CMK (cell line): ENCODE measurements around the gene ZNF222.
A peak's percentile ranks its signal among the peaks of the same experiment; 100 is the strongest.

Experiments
- DNase-seq: peaks from one replicate; pipeline ENCODE4 v3.0.0-alpha.2; 2010; ENCODE audit warnings: low read depth

The ZNF222 gene

DNA sequence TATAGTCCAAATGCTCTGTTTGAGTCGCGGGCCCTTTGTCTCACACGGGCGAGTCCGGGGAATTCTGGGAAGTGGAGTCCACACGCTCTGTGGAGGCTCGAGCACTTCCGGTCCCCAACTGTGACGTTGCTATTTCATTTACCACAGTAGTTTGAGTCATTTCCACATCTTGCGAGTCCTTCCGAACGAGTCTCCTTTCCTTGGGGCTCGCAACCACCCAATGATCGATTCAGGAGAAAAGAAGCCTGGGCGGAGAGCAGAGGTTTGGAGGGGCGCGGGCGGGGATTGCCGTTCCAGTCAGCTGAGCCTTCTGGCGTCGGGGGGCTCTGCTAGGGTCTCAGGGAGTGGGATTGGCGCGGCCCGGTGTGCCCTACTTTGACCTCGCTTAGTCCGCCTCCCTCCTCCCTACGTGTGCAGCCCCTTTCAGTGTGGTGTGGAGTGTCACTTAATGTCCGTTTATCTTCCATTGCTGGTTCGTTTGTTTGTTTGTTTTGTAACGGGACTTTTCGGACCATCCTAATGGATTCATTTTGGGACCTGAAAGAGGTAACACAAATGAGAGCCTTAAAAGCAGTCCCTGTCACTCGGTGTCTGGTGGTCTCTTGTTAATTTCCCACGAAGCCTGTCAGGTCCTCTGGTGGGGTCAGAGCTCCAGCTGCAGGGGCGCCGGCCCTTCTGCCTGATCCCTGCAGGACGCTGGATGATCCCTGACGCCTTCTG is at the start of gene ZNF222:
ZNF222 (plus strand) TSS at position 163 of the 720 bp plus-strand sequence; CDS start at position 221, 58 bp downstream.
- DNase-seq: peak; percentile 54

DNA sequence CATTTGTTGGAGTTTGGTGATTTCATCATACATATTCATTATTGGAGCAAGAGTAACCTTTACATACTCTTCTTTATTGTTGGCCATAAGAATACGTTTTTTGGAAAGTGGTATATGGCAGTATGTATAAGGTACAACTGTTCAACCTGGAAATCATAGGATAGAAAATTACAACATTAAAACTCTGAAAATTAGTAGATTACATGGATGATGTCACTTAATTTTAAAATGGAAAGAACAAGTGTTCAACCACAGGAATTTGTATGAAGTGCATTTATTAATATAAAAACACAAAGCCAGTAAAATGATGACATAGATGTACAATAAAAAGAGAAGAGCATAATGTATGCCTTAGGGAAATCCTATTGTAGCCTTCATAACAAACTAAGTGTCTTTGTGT is 48.4 kb upstream of the ZNF222 start:
- DNase-seq: no peak

DNA sequence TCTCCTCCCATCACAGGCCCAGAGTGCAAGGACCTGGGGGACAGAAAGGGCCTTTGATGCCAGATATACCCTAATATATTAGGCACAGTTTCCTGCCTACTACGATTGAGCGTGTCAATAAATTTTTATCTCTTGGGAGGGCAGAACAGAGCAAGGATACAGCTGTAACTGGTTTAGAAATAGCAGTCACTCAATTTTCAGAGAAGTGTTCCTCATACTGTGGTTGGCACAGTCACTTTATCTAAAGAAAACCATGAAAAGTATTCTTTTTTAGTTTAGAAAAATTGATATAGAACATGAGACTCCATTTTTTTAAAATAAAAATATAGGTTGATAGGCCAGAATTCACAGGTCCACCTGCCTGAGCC is 41.7 kb upstream of the ZNF222 start:
- DNase-seq: no peak

DNA sequence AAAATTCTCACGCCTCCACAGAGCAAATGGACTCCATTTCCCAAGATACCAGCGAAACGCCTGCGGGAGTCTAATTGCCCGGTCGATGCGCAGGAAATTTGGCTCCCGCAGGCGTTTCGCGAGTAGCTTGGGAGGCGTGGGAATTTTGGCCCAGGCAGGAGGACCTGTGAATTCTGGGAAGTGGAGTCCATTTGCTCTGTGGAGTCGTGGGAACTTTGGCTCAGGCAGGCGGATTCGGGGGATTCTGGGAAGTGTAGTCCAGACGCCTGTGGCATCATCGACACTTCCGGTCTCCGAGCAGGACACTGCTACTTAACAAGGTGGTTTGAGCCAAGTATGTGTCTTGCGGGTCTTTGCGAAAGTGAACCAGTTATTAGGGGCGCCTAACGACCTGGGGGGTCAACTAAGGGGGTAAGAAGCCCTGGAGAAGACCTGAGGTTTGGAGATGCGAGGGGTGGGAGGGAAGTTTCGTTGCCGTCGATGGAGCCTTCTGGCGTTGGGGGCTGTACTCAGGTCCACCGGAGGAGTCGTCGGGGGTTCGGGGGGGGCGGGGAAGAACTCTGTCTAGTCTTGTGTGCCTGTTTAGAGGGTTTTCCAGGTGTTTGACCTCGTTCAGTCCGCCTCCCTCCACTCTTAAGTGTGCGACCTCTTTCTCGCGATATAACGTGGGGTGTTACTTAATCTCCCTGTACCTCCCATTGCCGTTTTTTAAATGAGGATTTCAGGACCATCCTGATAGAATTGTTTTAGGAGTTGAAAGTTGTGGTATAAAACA is 41.1 kb upstream of the ZNF222 start, which contains the start of gene ZNF155:
ZNF155 (plus strand) TSS at position 277 of the 775 bp plus-strand sequence. CDS start 4,356 bp downstream, outside the sequence.
- DNase-seq: peak; percentile 85

DNA sequence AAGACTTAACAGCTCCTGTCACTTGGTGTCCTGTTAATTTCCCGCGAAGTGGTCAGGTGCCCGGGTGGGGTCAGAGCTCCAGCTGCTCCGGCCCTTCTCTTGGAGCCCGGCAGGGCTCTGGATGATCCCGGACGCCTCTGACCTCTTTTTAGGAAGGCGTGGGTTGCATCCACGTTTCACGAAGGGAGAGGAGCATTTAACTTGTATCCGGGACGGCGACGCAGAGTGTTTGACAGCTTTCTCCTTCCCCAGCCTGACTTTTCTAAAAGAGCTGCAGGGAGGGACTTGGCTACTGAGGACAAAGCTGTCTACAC is 40.5 kb upstream of the ZNF222 start:
- DNase-seq: no peak

DNA sequence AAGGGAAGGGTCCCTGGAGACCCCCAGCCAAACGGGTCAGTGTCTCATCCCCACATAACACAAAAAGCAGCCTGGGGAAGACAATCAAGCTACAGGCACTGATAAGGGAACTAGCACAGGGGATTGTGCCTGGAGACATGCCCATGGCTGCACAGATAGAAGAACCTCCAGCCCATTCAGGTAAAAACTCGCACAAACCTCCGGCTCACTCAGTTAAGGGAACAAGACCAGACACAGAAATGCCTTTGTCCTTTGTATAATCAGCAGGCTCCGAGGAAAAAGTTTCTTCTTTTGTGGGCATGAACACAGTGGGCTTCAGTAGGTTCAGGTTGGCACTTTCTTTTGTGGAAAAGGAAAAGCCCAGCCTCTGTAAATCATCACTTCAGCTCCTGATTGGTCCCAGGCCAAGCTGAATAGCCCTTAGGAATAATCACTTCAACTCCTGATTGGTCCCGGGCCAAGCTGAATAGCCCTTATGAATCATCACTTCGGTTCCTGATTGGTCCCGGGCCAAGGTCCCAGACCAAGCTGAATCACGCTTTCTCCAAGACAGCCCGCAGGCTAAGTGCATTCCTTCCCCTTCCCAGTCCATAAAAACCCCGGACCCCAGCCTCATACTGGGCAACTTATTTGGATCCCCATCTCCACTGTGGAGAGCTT is 27.4 kb upstream of the ZNF222 start:
- DNase-seq: no peak

DNA sequence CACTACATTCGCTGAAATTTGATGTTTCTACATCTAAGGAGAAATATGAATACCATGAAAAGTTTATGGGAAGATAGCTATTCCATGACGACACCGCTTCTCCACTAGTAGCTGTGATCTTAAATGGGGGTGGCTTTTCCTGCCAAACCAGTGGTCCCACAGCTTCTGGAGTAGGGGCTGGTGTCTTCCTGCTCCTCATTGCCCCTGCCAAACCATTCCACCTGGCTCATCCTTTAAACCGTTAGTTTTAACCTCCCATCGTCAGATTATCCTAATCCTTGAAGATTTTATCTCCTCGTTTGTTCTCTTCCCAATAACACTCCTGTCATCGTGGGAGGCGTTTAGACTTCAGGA is 23.0 kb upstream of the ZNF222 start:
- no peak for DNase-seq

DNA sequence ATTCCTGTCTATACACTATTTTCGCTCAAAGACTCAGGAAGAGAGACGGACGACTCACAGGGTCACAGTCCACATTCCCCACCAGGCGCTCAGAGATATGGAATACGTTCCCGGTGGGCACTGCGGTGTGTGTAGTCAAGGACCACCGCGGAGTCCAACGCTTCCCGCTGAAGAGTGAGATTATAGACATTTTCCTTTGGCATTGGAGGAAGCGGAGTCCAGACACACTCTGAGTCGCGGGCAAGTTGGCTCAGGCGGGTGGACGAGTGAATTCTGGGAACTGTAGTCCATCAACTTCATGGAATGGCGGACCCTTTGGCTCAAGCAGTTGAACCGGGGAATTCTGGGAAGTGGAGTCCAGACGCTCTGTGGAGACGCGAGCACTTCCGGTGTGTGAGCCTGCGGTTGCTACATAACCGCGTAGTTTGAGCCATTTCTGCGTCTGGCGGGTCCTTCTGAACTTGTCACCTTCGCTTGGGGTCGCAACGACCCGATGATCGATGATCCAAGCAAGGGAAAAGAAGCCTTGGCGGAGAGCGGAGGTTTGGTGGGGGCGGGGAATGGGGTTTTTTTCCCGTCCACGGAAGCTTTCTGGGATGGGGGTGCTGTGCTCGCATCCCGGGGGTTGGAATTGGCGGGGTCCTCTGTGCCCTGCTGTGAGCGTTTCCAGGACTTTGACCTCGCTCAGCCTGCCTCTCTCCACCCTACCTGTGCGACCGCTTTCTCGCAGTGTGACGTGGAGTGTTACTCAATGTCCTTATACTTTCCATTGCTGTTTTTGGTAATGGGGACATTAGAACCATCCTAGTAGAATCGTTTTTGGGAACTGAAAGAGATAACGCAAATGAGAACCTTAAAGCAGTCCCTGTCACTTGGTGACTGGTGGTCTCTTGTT is 22.4 kb upstream of the ZNF222 start, which contains the start of gene ZNF230:
ZNF230 (plus strand) TSS at position 392 of the 895 bp plus-strand sequence. CDS start 4,122 bp downstream, outside the sequence.
- peak; percentile 90 for DNase-seq

DNA sequence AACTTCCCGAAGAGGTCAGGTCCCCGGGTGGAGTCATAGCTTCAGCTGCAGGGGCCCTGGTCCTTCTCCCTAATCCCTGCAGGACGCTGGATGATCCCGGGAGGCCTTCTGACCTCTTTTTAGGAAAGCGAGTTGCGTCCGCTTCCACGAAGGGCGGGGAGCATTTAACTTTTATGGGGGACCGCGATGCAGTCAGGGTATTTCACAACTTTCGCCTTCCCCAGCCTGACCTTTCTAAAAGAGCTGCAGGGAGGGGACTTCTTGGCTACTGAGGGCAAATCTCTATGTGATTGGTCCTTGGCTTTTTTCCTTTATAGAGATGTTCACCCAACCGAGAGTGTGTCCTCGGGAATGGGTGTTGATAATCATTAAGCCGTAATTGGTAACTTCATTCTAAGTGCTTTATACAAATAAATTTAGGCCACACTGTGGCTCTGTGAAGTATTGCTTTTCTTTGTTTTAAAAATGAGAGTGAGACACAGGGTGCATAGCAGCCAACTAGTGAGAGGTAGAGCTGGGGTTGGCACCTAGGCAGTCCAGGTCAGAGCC is 21.6 kb upstream of the ZNF222 start:
- no peak for DNase-seq

DNA sequence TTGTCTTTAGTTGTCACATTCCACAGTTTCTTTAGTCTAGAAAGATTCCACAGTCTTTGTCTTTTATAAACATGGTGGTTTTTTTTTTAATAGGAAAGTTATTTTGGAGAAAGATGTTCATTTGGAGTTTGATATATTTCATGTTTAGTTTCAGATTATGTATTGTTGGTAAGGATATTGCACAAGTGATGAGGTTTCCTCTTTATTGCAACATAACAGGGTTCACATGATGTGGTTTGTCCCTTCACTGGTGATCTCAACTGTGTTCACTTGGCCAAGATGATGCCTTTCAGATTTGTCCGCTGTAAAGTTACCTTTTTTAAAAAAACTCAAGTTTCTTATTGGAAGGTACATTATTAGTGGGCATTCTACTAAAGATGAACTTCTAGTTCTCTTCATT is 19.2 kb upstream of the ZNF222 start:
- no peak for DNase-seq

DNA sequence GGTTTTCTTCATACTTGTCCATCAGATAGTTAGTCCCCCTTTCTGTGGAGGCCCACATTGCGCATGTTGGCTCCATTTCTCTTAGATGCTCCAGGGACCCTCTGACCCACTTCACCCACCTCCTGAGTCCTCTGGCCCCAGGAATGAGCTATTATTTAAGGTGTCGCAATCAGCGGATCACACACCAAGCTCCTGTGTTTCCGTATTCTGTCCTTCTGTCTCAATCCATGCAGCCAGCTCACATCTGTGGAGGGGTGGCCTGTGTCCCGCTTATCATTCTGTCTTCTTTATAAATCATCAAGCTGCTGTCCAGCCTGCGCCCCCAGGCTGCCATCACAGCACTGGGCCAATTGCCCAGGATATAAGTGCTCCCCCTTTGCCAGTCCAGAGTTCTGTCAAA is 17.7 kb upstream of the ZNF222 start:
- DNase-seq: no peak

DNA sequence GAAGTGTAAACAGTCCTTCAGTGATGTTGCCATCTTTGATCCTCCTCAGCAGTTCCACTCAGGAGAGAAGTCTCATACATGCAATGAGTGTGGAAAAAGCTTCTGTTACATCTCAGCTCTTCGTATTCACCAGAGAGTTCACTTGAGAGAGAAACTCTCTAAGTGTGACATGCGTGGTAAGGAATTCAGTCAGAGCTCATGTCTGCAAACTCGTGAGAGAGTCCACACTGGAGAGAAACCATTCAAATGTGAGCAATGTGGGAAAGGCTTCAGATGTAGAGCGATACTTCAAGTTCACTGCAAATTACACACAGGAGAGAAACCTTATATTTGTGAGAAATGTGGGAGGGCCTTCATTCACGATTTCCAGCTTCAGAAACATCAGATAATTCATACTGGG is 14.7 kb upstream of the ZNF222 start:
- DNase-seq: no peak

DNA sequence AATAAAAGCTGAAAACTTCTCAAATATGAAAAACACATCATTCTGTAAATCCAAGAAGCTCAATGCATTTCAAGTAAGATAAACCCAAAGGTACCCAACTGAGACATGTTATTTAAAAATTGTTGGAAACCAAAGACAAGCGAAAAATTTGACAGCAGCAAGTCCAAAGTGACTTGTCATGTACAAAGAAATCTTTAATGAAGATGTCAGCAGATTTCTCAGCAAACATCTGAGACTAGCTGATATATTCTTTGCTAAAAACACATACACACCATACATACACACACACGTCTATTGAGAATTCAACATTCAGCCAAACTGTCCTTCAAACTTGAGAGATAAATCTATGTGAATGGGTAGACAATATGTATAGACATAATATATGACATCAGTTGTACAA is 5.7 kb upstream of the ZNF222 start:
- DNase-seq: no peak

DNA sequence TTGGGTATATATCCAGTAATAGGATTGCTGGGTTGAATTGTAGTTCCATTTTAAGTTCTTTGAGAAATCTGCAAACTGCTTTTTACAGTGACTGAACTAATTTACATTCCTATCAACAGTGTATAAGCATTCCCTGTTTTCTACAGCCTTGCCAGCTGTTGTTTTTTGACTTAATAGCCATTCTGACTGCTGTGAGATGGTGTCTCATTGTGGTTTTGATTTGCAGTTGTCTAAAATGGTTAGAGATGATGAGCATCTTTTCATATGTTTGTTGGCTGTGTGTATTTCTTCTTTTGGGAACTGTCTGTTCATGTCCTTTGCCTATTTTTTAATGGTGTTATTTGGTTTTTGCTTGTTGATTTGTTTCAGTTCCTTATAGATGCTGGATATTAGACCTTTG is 4.0 kb upstream of the ZNF222 start:
- DNase-seq: no peak

DNA sequence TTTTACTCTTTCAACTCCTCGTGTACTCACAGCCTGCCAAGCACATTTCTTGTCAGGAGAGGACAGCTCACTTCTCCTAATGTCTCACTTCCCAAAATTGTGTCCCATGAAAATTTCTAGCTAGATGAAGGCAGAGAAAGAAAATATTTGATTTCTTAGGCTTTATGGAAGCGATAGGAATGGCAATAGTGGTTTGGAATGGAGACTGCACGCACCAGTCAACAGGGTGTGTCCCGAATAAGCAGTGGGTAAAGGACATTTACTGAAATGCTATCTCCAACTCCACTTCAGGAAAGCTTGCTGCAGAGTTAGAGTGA is 321 bp upstream of the ZNF222 start:
- DNase-seq: no peak

DNA sequence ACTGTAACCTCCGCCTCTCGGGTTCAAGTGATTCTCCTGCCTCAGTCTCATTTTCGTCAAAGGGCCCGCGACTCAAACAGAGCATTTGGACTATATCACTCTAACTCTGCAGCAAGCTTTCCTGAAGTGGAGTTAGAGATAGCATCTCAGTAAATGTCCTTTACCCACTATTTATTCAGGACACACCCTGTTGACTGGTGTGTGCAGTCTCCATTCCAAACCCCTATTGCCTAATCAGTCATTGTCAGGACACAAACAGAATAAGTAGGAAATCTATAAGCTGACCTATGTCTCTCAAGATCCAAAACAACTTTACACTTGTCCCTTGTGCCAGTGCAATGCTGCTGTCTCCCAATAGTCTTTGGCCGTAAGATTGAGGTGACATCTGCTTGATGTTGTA is 1.4 kb downstream of the ZNF222 start:
- no peak for DNase-seq

DNA sequence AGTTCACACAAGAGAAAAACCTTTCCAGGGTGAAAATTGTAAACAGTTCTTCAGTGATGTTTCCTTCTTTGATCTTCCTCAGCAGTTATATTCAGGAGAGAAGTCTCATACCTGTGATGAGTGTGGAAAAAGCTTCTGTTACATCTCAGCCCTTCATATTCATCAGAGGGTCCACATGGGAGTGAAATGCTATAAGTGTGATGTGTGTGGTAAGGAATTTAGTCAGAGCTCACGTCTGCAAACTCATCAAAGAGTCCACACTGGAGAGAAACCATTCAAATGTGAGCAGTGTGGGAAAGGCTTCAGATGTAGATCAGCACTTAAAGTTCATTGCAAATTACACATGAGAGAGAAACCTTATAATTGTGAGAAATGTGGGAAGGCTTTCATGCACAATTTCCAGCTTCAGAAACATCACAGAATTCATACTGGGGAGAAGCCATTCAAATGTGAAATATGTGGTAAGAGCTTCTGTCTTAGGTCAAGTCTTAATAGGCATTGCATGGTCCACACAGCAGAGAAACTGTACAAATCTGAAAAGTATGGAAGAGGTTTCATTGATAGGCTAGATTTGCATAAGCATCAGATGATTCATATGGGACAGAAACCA is 6.9 kb downstream of the ZNF222 start:
- DNase-seq: no peak

DNA sequence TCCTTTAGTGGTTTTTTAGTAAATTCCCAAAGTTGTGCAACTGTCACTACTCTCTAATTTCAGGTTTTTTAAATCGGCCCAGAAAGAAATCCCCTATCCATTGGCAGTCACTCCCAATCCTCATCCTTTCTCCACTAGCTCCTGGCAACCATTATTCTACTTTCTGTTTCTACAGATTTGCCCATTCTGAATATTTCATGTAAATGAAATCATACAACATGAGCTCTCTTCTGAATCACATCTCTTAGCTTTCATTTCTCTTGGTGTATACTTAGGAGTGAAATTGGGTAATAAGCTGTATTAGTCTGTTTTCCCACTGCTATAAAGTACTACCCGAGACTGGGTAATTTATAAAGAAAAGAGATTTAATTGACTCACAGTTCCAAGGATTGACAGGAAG is 17.0 kb downstream of the ZNF222 start:
- DNase-seq: no peak

DNA sequence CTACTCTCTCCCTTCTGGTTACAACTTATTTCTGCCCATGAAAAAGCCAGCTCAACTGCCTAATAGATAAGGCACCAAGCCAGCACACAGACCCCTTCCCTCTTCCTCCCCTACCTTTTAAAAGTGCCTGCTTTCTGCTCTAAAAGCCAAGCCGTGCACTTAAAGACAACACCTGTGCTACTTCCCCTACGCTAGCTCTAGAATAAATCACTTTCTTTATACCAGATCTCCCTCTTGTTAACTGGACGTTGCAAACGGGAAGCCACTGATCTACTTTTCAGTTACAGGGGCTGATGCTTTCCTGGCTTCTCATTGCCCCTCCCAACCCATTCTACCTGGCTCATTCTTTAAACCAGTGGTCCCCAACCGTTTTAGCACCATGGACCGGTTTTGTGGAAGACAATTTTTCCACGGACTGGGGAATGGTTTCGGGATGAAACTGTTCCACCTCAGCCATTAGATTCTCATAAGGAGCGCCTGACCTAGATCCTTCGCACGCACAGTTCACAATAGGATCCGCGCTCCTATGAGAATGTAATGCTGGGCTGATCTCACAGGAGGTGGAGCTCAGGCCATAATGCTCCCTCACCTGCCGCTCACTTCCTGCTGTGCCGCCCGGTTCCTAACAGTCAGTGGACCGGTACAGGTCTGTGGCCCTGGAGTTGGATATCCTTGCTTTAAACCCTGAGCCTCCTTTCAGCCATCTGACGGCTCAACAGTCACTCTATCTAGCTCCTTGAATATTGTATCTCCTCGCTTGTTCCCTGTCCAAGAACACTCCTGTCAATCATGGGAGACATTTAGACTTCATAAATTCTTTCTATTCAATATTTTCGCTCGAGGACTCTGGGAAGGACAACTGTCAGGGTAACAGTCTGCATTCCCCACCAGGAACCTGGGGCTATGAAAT is 25.8 kb downstream of the ZNF222 start:
- no peak for DNase-seq

DNA sequence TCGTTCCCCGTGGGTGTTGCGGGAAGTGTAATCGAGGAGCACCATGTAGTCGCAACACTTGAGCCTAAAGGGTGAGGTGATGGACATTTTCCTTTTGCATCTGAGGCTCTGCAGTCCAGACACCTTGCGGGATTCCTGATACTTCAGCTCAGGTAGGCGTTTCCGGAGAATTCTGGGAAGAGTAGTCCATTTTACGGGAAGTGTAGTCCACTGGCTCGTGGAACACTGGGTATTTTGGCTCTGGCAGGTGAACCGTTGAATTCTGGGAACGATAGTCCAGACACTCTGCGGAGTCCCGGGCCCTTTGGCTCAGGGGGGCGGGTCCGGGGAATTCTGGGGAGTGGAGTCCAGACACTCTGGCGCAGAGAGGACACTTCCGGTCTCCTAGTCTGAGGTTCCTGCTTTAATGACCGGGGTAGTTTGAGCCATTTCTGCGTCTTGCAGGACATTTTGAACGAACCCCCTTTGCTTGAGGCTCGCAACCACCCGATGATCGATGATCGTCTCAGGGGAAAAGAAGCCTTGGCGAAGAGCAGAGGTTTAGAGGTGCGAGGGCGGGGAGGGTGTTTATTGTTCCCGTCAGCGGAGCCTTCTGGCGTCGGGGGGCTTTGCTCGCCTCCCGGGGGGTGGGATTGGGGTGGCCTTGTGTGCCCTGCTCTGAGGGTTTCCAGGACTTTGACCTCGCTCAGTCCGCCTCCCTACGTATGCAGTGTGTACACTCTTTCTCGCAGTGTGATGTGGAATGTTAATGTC is 26.6 kb downstream of the ZNF222 start, which contains the start of gene ZNF223:
ZNF223 (plus strand) TSS at position 387 of the 753 bp plus-strand sequence. CDS start 3,141 bp downstream, outside the sequence.
- DNase-seq: peak; percentile 79
